Esophagus squamous epithelium (tissue), 5 donors: ENCODE data around the gene C19orf81. TPM values are rescaled to one million over a fixed set of nuclear protein-coding genes. Genes with fewer than 3 reads are reported as not detected.
A peak's percentile ranks its signal among the peaks of the same experiment; 100 is the strongest.

Experiments used
- DNase-seq: peaks from one replicate; lab custom pipeline; 2025; lab: John Stamatoyannopoulos, UW
- H3K27ac ChIP-seq, 4 donors: fragments of 200-600 bp; sonication (generic); one replicate each; pipeline ENCODE4 v1.5.1; 2016 to 2019; ENCODE audit warnings: mild to moderate bottlenecking in 1 of 4
- H3K27me3 ChIP-seq, 4 donors: fragments of 200-600 bp; sonication (generic); 1 replicate in 3 of 4; 2 replicates in 1 of 4; pipeline versions ENCODE4 v1.5.1 to v1.6.0; 2017 to 2021; ENCODE audit warnings: antibody characterized with exemption in 1 of 4
- H3K36me3 ChIP-seq, 3 donors: fragments of 200-600 bp; sonication (generic); one replicate each; pipeline ENCODE4 v1.5.1; 2016 to 2019
- H3K4me1 ChIP-seq, 3 donors: fragments of 200-600 bp; sonication (generic); one replicate each; pipeline ENCODE4 v1.5.1; 2017 to 2019
- H3K4me3 ChIP-seq, 4 donors: fragments of 200-600 bp; sonication (generic); 1 replicate in 3 of 4; 2 replicates in 1 of 4; pipeline ENCODE4 v1.5.1; 2016 to 2019; ENCODE audit warnings: mild to moderate bottlenecking in 2 of 4, moderate library complexity in 1 of 4
- H3K9me3 ChIP-seq, 3 donors: fragments of 200-600 bp; sonication (generic); one replicate each; pipeline ENCODE4 v1.5.1; 2016 to 2019
- POLR2A ChIP-seq, 4 donors: fragments of 450-650 bp; IDR thresholded peaks; one replicate each; pipeline ENCODE4 v1.6.1; 2017; ENCODE audit warnings: antibody characterized with exemption in 4 of 4, mild to moderate bottlenecking in 4 of 4, moderate library complexity in 3 of 4
- WGBS, 2 donors: methylation state at CpG; one replicate each; pipeline ENCODE4 v1.1.5; 2018; 5-methylcytosine and 5-hydroxymethylcytosine counted together
- intact Hi-C: fragments of 100-400 bp; cut with DNase I; formaldehyde crosslinking; loops from one replicate; pipeline ENCODE4 v1.15.0; 2022
- total RNA-seq, 4 donors: library from RNA; depleted of rRNA; stranded (reverse); fragments of >200 nt; gene quantifications; one replicate each; pipeline ENCODE4 v1.1.0, GENCODE V29; 2016
- TF ChIP-seq, protein P1 (sequence below), 6 experiments: fragments of 450-650 bp in 4 of 6; fragments of 200-600 bp in 2 of 6; sonication (generic) in 2 of 6; IDR thresholded peaks; one replicate each; pipeline ENCODE4 v1.5.1; 2016 to 2019; ENCODE audit warnings: antibody characterized with exemption in 6 of 6, mild to moderate bottlenecking in 4 of 6, moderate library complexity in 4 of 6
- donor health status: DM: yes; HTN: yes; CAD: no.

The C19orf81 gene
- total RNA-seq, 4 donors from 2014 or later: not detected

DNA sequence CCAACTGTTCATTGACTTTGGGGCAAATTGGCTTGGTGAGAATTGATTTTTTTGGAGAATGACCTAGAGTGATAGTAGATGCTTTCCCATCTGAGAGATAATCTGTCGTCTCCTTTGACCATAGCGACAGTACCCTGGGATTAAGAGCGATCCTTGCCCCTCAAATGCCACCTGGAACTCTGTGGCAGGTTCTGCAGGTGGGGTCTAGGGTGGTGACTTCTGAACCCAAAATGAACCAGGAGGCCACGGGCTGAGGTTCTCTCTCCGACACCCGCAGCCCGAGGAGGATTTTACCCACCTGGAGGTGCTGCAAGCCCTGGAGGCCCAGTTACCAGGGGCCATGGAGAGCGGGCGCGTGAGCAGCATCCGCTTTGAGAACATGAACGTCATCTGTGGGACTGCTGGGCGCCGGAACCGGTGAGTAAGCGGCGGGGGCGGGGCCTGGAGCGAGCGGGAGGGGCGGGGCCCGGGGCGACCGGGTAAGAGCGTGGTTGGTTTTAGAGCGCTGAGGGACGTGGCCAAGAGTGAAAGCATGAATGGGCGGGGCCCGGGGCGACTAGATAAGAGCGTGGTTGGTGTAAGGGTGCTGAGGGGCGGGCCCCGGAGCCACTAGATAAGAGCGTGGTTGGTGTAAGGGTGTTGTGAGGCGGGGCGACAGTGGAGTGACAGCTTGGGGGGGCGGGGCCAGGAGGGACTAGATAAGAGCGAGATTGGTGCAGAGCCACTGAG, 8.6 kb downstream of the C19orf81 start:
- Histone ChIP-seq H3K27me3 (peaks cover 0 to 97% (median 7%) of the 10 kb centered on the region in 4 donors), H3K9me3 (peaks cover 0 to 16% (median 6%) of the 10 kb centered on the region in 3 donors), H3K4me1 (peaks cover 9 to 22% (median 12%) of the 10 kb centered on the region in 3 donors), H3K36me3 (no peaks in the 10 kb centered on the region), H3K4me3 (peak overlapping the region in 3 of 4 donors; percentile 25 to 53 (median 34)), H3K27ac (no peak overlapping the region)
- peak; percentile 39 for DNase-seq
- TF ChIP-seq POLR2A (IDR thresholded peaks at IDR 0.05): no peak
- TF ChIP-seq, protein P1, sequence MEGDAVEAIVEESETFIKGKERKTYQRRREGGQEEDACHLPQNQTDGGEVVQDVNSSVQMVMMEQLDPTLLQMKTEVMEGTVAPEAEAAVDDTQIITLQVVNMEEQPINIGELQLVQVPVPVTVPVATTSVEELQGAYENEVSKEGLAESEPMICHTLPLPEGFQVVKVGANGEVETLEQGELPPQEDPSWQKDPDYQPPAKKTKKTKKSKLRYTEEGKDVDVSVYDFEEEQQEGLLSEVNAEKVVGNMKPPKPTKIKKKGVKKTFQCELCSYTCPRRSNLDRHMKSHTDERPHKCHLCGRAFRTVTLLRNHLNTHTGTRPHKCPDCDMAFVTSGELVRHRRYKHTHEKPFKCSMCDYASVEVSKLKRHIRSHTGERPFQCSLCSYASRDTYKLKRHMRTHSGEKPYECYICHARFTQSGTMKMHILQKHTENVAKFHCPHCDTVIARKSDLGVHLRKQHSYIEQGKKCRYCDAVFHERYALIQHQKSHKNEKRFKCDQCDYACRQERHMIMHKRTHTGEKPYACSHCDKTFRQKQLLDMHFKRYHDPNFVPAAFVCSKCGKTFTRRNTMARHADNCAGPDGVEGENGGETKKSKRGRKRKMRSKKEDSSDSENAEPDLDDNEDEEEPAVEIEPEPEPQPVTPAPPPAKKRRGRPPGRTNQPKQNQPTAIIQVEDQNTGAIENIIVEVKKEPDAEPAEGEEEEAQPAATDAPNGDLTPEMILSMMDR (IDR thresholded peaks at IDR 0.05): no peak
- WGBS, 2 donors: 3 to 4% methylated on average over 17 to 18 of the region's 38 CpGs
- intact Hi-C loops: no loop called here

DNA sequence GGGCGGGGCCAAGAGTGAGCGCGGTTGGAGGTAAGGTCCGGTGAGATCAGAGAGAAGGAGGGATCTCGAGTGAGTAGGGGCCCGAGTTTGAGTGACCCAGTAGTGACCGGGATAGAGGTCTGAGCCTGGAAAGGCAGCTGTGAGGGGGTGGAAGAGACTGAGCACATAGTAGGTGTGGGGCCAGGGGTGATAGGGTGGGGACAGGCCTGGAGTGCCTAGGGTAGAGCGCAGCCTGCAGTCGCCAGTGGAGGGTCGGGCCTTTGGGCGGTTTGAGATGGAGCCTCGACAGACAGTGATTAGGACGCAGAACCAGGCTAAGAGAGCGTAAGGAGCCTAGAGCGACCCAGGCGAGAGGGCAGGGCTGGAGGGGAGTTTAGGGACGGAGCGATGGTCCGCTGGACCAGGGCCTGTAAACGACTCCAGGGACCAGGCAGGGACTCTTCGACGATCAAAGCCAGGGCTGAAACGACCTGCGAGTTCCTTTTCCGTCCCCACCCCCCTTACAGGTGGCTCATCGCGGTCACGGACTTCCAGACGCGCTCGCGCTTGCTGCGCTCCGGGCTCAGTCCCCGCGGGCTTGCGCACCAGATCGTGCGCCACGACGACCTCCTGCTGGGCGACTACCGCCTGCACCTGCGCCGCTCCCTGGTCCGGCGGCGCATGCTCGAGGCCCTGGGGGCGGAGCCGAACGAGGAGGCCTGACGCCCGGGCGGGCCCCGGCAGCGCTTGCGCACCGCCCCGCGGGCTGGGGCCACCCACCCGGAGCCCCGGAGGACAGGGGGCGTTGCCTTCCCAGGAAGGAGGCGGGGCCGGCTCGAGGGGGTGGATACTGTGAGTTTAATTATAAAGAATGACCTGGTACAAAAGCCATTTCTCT, 9.4 kb downstream of the C19orf81 start:
- no peak for DNase-seq
- Histone ChIP-seq H3K36me3 (no peaks in the 10 kb centered on the region), H3K27ac (peak overlapping the region in 3 of 4 donors; percentile 1 to 46 (median 32)), H3K9me3 (peaks cover 0 to 16% (median 6%) of the 10 kb centered on the region in 3 donors), H3K27me3 (peaks cover 0 to 97% (median 7%) of the 10 kb centered on the region in 4 donors), H3K4me3 (peak overlapping the region in 3 of 4 donors; percentile 25 to 53 (median 34)), H3K4me1 (peaks cover 9 to 22% (median 12%) of the 10 kb centered on the region in 3 donors)
- WGBS, 2 donors: 8 to 10% methylated on average over 16 of the region's 67 CpGs
- TF ChIP-seq, protein P1 (IDR thresholded peaks at IDR 0.05): no peak
- TF ChIP-seq POLR2A (IDR thresholded peaks at IDR 0.05): peak in 1 of 4 donors; percentile 29
- intact Hi-C loops: no loop called here

DNA sequence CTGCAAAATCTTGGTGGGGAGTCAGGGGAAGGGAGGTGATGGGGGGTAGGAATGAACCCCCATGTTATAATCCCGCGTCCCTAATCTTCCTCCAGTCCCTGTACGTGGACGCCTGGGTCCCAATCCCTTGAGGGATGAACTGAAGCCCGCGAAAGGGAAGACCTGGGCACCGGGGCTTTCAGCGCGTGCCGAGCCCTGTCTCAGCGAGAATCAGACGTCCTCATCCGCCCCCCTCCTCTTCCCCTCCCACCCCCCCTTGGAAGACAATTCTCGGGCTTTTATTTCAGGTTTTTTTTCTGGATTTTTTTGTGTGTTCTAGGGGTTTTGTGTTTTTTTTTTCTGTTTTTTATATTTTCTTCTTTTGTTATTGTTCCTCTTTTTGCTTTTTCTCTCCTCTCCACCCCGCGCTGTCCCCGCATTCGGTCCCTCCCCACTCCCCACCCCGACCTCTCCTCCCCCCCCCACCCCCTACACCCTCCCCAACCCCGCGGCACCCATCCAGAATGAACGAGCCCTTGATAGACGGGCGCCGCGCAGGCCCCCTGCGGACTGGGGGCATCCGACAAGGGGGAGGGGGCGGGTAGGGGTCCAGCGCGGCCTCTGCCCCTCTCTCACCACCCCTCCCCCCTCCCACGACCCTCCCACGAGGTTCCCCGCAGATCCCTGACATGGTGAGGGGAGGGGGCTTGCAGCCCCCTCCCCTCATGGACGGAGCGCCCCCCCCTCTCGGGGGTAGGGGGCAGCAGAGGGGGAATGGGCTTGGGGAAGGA, 10.3 kb downstream of the C19orf81 start:
- H3K27ac ChIP-seq: no peak overlapping the region
- intact Hi-C loops: no loop called here
- peaks cover 9 to 22% (median 12%) of the 10 kb centered on the region in 3 donors for H3K4me1 ChIP-seq
- peak overlapping the region in 2 of 4 donors; percentile 34 to 53 for H3K4me3 ChIP-seq
- H3K27me3 ChIP-seq: peaks cover 0 to 95% (median 7%) of the 10 kb centered on the region in 4 donors
- TF ChIP-seq, protein P1 (IDR thresholded peaks at IDR 0.05): no peak
- no peak for TF ChIP-seq POLR2A (IDR thresholded peaks at IDR 0.05)
- peaks cover 0 to 16% (median 6%) of the 10 kb centered on the region in 3 donors for H3K9me3 ChIP-seq
- no peaks in the 10 kb centered on the region for H3K36me3 ChIP-seq
- DNase-seq: no peak
- 0 to 3% methylated on average over 13 of the region's 37 CpGs for WGBS, 2 donors

DNA sequence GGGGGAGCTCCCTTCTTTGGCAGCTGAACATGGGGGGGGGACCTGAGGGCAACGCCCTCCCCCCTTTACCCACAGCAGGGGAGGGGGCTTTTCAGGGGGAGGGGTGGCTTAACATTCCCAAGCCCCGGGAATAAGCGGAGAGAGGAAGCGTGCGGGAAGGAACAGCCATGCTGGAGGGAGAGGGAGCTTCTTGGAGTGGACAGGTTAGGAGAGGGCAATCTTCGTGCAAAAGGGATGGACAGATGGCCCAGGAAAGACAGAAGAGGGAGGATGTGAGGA, 10.8 kb downstream of the C19orf81 start:
- no peaks in the 10 kb centered on the region for H3K36me3 ChIP-seq
- H3K27me3 ChIP-seq: peaks cover 0 to 95% (median 7%) of the 10 kb centered on the region in 4 donors
- H3K9me3 ChIP-seq: peaks cover 0 to 11% (median 5%) of the 10 kb centered on the region in 3 donors
- no peak overlapping the region for H3K4me3 ChIP-seq
- H3K27ac ChIP-seq: no peak overlapping the region
- WGBS, 2 donors: 30 to 40% methylated on average over 5 of the region's 6 CpGs
- H3K4me1 ChIP-seq: peaks cover 9 to 22% (median 12%) of the 10 kb centered on the region in 3 donors
- DNase-seq: no peak
- TF ChIP-seq, protein P1 (IDR thresholded peaks at IDR 0.05): no peak
- TF ChIP-seq POLR2A (IDR thresholded peaks at IDR 0.05): no peak
- intact Hi-C loops: no loop called here
